DOHH2 (cell line): Measurements from ENCODE around the gene DCAF11.

Experiments
- EZH2phosphoT487 ChIP-seq: fragments of 200-600 bp; sonication (generic); IDR thresholded peaks from 2 replicates; pipeline ENCODE4 v1.6.1; 2017; ENCODE audit warnings: borderline replicate concordance, mild to moderate bottlenecking, antibody characterized with exemption, low read length, moderate library complexity, mixed read lengths
- TF ChIP-seq, protein P1 (sequence below): fragments of 200-600 bp; sonication (generic); IDR thresholded peaks from one replicate; pipeline ENCODE4 v1.5.1; 2014; ENCODE audit warnings: antibody characterized with exemption, mild to moderate bottlenecking, low read depth, low read length; ENCODE audit not compliant: poor library complexity, severe bottlenecking

DNA sequence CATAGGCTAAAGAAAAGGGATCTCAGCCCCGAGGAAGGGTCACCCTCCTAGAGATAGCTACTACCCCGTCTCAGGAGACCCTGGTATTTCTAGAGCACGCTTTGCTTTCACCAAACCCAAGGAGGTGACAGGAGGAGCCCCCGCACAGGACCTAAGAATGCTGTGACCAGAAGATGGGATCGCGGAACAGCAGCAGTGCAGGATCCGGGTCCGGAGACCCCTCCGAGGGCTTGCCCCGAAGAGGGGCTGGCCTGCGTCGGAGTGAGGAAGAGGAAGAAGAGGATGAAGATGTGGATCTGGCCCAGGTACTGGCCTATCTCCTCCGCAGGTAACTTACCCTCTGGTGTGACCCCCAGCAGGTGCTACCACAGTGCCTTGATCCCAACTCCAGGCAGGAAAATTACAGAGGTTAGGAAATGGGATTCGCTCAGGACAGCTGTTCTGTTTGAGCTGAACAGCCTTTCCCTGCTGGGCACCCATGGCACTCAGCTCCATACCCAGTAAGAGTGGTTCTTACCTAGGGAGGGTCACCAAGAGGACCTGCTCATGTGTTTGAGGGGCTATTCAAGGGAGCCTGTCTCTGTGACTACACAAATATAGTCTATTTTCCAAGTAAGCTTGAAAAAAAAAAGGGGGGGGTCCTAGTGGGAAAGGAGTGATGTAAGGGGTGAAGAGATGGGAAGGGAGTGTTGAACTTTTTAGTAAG, 998 bp downstream of the DCAF11 start:
- TF ChIP-seq, protein P1, sequence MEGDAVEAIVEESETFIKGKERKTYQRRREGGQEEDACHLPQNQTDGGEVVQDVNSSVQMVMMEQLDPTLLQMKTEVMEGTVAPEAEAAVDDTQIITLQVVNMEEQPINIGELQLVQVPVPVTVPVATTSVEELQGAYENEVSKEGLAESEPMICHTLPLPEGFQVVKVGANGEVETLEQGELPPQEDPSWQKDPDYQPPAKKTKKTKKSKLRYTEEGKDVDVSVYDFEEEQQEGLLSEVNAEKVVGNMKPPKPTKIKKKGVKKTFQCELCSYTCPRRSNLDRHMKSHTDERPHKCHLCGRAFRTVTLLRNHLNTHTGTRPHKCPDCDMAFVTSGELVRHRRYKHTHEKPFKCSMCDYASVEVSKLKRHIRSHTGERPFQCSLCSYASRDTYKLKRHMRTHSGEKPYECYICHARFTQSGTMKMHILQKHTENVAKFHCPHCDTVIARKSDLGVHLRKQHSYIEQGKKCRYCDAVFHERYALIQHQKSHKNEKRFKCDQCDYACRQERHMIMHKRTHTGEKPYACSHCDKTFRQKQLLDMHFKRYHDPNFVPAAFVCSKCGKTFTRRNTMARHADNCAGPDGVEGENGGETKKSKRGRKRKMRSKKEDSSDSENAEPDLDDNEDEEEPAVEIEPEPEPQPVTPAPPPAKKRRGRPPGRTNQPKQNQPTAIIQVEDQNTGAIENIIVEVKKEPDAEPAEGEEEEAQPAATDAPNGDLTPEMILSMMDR: no peak
- TF ChIP-seq EZH2phosphoT487: no peak
